Measurements from ENCODE around the gene RAB19.
"Not testable (repeated sequence)": the region's sequence is repeated elsewhere in the genome, so short reads cannot be mapped to it uniquely, and the experiment has no call there.

- TF ChIP-seq CTCF (conservative IDR thresholded peaks at IDR 0.05; ENCODE audit: low read depth, low read length); EZH2 (IDR thresholded peaks at IDR 0.05; ENCODE audit: low read length, unreplicated experiment): not testable (repeated sequence)
Observed at GRCh38 chr7:140418156-140418472, 14.3 kb downstream of the RAB19 start.
